ENCODE data around the gene STK31.
"Not testable (repeated sequence)": the region's sequence is repeated elsewhere in the genome, so short reads cannot be mapped to it uniquely, and the experiment has no call there.

STK31 gene

DNA sequence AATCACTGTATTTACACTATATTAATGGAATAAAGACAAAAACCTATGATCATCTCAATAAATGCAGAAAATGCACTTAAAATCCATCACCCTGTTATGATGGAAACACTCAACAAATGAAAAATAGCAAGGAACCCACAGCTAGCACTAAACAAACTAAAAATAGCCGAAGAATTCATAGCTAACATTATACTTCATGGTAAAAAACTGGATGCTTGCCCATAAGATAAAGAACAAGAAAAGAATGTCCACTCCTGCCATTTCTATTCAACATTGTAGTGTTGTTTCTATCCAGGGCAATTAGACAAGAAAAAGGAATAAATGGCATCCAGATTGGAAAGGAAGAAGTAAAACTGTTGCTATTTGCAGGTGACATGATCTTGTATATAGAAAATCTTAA lies 142.1 kb downstream of the STK31 start:
- TF ChIP-seq, protein P1, sequence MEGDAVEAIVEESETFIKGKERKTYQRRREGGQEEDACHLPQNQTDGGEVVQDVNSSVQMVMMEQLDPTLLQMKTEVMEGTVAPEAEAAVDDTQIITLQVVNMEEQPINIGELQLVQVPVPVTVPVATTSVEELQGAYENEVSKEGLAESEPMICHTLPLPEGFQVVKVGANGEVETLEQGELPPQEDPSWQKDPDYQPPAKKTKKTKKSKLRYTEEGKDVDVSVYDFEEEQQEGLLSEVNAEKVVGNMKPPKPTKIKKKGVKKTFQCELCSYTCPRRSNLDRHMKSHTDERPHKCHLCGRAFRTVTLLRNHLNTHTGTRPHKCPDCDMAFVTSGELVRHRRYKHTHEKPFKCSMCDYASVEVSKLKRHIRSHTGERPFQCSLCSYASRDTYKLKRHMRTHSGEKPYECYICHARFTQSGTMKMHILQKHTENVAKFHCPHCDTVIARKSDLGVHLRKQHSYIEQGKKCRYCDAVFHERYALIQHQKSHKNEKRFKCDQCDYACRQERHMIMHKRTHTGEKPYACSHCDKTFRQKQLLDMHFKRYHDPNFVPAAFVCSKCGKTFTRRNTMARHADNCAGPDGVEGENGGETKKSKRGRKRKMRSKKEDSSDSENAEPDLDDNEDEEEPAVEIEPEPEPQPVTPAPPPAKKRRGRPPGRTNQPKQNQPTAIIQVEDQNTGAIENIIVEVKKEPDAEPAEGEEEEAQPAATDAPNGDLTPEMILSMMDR (IDR thresholded peaks at IDR 0.05; ENCODE audit: extremely low read depth, insufficient read depth, missing control alignments): no peak
- in situ Hi-C loops (cut with MboI; ENCODE audit: low pct_unique_long_range_greater_than_20kb, low sequenced_read_pairs, unreplicated experiment): no loop called here
- DNase-seq (ENCODE audit: low spot score): no peak

DNA sequence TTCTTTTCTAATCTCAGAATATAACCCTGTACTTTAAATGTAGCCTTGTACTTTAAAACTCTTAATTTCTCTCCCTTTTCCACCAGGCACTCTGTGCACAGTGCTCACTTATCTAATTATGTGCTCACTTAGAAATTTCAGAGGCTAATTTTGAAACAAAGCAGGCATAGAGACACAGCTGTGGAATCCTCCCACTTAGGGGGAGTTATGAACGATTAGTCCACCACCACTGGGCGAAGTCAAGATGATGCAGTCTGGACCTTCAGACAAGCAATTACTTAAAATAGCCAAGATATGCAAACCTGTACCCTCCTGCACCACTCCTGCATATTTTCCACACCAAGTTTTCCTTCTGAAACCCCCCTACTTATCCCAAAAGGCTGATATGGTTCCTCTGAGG lies 143.0 kb downstream of the STK31 start:
- no peak for DNase-seq (ENCODE audit: low spot score)
- in situ Hi-C loops (cut with MboI; ENCODE audit: low pct_unique_long_range_greater_than_20kb, low sequenced_read_pairs, unreplicated experiment): no loop called here
- TF ChIP-seq, protein P1 (IDR thresholded peaks at IDR 0.05; ENCODE audit: extremely low read depth, insufficient read depth, missing control alignments): no peak

DNA sequence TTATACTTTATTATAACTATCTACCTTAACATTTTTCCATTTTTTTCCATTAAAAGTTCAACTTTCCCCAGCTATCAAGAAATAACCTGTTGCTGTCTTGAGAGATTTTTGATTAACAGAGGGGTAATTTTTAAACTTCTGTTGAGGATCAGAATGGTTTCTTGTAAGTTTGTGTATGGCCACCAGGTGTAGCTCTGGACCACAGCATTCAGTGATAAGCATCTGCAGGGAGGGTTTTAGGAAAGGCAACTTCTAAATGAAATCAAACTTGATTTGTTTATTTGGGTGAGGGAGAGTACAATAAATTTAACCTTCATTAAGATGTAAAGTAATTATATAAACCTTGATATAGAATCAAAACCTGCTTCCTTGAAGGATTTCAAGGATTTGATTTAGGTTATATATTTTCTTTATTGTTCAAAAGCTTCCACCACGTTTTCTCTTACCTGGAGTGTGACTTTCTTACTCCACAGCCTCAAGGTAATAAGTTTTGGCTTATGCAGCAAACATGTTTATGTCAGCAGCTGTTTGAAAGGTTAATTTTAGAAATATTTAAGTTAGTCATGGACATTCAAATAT lies 153.3 kb downstream of the STK31 start:
- TF ChIP-seq, protein P1 (IDR thresholded peaks at IDR 0.05; ENCODE audit: extremely low read depth, insufficient read depth, missing control alignments): peak; percentile 56
- in situ Hi-C loops (cut with MboI; ENCODE audit: low pct_unique_long_range_greater_than_20kb, low sequenced_read_pairs, unreplicated experiment): no loop called here
- peak; percentile 10 for DNase-seq (ENCODE audit: low spot score)

DNA sequence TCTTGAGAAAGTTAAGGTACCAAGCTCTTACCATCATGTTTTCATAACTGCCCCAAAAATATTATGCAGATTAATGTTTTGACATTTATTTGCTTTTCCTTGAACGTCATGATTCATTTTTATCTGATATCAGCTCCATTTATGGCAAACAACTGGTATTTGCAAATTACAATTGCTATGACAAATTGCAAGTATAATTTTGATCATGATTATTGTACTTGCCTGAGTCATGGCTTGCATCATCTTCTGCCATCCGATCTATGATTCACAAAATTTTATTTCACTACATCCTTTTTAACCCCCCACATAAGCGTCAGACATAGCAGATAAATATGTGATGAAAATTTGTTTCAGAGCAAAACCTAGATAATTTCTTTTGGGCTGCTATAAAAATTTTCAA lies 155.0 kb downstream of the STK31 start:
- DNase-seq (ENCODE audit: low spot score): no peak
- in situ Hi-C loops (cut with MboI; ENCODE audit: low pct_unique_long_range_greater_than_20kb, low sequenced_read_pairs, unreplicated experiment): no loop called here

DNA sequence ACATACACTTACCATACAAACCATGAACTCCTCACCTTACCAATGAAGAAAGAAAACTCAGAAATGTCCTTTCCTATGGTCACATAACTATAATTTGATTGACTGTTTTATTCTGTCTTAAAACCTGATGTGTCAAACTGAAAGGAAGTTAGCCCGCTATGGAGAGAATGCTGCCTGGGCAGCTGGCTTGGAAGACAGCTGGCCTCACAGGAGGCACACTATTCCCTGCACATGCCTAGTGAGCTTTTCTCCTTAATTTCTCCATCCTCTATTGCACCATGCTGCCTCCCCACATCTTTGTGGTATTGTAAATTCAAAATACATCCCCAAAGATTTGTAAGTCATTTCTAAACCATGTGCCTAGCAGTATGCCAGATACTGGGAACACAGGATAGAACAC lies 163.3 kb downstream of the STK31 start:
- DNase-seq (ENCODE audit: low spot score): no peak
- in situ Hi-C loops (cut with MboI; ENCODE audit: low pct_unique_long_range_greater_than_20kb, low sequenced_read_pairs, unreplicated experiment): no loop called here
- TF ChIP-seq, protein P1 (IDR thresholded peaks at IDR 0.05; ENCODE audit: extremely low read depth, insufficient read depth, missing control alignments): no peak

More for the DNA sequence above, 155.0 kb downstream of the STK31 start:
- TF ChIP-seq, protein P1 (IDR thresholded peaks at IDR 0.05; ENCODE audit: extremely low read depth, insufficient read depth, missing control alignments): no peak

DNA sequence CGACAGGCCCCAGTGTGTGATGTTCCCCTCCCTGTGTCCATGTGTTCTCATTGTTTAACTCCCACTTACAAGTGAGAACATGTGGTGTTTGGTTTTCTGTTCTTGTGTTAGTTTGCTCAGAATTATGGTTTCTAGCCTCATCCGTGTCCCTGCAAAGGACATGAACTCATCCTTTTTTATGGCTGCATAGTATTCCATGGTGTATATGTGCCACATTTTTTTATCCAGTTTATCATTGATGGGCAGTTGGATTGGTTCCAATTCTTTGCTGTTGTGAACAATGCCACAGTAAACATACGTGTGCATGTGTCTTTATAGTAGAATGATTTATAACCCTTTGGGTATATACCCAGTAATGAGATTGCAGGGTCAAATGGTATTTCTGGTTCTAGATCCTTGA lies 166.5 kb downstream of the STK31 start:
- in situ Hi-C loops (cut with MboI; ENCODE audit: low pct_unique_long_range_greater_than_20kb, low sequenced_read_pairs, unreplicated experiment); DNase-seq (ENCODE audit: low spot score): not testable (repeated sequence)

Measured in GM13977 (cell line).